HG02678 (cell line): ENCODE measurements around the gene TSEN15.
A peak's percentile ranks its signal among the peaks of the same experiment; 100 is the strongest.

Experiments used
- ATAC-seq: cut with Tn5 transposase; IDR thresholded peaks from one replicate; pipeline ENCODE4 v1.9.1; 2021; ENCODE audit warnings: mild to moderate bottlenecking, moderate library complexity; ENCODE audit not compliant: unreplicated experiment

The TSEN15 gene

GRCh38 chr1:184052194-184052559 is 647 bp downstream of the TSEN15 start:
- no peak for ATAC-seq

GRCh38 chr1:184052750-184053149 is 1.2 kb downstream of the TSEN15 start:
- no peak for ATAC-seq

GRCh38 chr1:184053881-184054280 is 2.4 kb downstream of the TSEN15 start:
- ATAC-seq = no peak

GRCh38 chr1:184056921-184057555 is 5.5 kb downstream of the TSEN15 start:
- ATAC-seq = no peak

DNA sequence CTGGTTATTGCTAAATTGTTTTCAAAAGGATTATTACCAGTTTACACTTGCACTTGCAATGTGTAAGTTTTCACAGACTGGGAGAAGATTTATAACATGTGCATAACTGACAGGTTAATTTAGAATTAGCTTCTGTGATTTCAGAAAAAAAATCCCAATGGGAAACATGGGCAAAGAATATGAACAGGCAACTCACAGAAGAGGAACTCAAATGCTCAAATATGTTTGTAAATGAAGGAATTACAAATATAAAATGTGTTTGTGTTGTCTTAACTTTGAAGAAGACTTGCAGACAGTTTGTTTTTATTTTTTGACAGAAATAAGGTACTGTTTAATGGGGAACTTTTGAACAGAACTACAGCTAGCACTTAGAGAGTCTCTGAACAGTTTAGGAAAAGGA is 8.4 kb downstream of the TSEN15 start:
- no peak for ATAC-seq

- no peak for ATAC-seq
Observed at GRCh38 chr1:184060316-184060715, 8.8 kb downstream of the TSEN15 start.

DNA sequence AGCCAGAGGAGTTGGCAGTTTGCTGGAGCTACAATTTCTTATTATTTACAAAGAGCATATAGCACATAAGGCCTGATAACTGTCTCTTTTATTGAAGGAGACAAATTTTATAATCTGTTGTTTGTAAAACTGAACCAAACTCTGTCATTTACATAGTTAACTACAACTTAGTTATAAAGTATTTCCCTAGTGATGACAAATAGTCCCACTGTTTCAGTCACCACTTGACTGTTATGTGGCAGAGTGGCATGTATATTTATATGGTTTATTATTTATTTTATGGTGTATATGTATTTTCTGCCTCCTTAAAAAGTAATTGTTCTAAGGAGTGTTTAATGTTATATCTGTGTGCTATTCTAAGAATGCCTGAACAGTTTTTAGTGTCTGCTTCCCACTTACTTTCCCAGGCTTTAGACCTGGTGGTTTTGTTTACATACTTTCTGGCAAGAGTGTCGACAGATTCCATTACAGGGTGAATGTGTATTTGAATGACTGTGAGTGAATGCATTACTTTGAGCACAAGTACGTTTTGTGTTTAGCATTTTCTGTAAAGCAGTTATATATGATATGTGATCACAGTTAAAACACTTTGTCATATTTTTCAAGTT is 10.0 kb downstream of the TSEN15 start:
- ATAC-seq = no peak

DNA sequence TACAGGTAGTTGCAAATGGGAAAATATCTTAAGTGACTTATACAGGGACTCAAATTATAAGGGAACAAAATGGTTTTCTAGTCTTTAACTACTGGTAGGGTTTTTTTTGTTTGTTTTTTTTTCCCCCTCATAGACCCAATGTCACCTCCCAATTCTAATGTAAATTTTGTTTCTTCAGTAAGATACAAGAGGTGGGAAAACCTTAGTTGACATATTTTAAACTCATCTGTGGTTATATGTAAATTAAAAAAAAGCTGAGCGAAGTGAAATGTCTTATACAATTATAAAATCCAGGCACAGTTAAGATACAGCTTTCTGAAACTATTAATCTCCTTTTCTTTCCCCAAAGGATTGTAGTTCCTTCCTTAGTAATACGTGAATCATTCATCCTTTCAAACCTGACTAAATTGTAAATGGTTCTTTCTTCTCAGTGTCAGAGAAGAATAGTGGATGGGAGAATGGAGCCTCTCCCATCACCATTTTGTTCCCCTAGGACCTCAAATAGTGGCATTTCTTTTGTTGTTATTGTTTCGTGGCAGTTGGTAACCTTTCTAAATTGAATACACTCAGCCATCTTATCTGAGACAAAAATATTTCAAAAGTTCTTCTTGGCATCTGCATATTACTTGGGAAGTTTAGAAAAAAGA is 11.2 kb downstream of the TSEN15 start:
- ATAC-seq = no peak

DNA sequence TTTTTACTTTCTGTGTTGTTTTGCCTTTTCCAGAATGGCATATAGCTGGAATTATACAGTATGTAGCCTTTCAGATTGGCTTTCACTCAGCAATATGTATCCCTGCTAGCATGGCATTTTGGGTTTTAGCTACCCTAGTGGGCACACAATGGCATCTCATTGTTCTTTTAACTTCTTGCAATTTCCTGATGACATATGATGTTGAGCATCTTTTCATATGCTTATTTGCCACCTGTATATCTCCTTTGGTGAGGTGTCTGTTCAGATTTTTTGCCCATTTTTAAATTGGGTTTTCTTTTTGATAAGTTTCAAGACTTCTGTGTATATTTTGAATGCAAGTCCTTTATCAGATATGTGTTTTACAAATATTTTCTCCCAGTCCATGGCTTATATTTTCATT is 14.0 kb downstream of the TSEN15 start:
- no peak for ATAC-seq

DNA sequence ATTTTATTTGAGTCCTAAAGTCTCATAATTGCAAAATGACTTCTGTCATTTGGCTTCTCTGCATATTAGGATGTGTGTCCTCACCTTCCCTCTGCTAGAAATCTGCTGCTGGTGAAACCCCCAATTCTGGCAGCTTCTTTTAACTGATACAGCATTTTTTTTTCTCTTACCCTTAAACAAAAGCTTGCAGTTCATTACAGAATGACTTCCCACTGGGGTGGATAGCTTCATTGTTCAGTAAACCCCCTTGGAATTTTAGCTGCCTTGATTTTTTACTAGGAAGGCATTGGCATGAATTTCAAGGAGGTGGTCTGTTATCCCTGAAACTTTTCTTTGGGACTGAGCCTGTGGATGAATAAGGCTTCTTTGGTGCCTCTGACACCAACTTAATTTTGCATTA is 16.8 kb downstream of the TSEN15 start:
- no peak for ATAC-seq

GRCh38 chr1:184069675-184070074 is 18.1 kb downstream of the TSEN15 start:
- ATAC-seq = no peak

DNA sequence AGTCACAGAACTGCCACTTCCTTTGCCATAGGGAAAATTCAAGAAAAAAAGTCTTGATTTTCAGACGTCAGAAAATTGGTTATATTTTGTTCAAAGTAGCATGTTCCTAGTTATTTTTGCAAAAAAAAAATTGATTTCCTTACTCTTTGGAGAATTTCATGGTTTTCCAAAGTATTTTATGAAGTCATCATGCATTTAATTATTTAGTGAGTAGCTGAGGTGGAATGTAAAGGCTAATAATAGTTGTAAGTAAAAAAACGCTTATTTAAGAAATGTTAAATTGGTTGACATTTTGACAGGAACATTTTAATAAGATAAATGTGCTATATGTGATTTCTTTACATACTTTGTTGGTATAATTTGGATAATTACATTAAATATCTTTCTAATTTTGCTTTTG is 20.8 kb downstream of the TSEN15 start:
- no peak for ATAC-seq

DNA sequence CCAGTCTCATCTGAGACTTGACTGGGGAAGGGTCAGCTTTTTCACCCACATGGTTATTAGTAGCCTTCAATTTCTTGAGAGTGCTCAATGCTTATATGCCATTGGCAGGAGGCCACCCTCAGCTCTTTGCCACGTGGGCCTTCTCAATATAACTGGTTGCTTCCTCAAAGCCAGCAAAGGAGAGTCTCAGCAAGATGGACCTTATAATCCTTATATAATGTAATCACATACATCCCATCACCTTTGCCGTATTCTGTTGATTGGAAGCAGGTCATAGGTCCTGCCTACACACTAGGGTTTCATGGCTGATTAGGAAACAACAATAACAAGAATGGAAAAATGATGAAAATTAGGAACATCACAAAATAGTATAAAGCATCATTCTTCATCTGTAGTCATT is 22.9 kb downstream of the TSEN15 start:
- ATAC-seq = no peak

DNA sequence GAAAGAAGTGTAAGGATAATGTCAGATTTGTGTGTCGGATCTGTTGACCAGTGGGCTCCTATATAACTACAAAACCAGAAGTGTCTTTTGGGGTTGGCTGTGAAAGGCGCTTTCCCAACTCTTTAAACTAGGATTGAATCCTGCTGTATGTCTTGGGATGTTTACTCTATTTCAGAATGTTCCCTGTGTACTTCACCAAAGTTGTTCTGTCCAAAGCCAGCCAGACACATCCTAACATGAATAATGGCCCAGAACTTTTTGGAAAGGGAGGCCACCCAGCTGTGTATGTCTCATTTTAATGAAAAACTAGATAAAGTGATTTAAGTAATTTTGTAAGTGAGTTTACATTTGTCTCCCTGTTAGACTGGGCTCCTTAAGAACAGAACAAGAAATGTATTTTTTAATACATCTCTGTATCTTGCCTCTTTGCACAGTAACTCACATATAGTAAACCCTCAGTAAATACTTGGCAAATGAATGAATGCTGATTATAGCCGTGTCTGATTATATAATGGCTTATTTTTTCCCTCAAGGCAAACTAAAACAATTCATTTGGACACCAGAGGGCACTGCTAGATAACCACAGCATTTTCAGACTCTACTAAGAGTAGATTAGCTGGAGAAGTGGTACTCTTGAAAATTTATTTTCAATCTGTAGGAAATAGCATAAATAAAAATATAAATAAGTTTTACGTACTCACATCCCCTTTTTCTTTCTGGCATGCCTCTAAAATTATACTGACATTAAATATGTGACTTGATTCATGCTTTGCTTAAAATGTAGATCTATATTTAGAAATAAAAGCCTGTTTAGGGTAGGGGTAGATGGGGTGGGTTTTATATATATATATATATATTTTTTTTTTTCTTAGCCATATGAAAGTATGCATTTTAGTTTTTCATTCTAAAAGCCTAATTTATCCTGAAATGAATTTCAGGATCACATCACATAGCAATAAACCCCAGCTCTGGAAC is 23.8 kb downstream of the TSEN15 start:
- peak; percentile 50 for ATAC-seq

- ATAC-seq = no peak
Observed at GRCh38 chr1:184078564-184079249, 27.2 kb downstream of the TSEN15 start.

DNA sequence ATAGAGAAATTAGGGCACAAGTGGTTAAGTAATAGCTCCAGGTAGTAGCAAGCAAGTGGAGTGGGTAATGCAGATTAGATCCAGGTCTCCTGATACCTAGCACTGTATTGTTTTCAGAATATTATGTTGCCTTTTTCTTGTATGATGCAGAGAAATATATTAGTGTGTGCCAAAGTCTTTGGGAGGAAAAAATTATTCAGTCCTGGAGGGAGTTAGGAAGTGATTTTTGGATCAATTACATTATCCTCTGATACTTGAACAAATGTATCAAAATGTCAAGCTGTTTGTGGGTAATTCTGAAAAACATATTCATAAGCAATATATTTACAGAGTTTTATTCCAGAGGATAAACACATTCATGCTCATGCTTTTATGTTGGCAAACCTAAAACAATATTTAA is 28.8 kb downstream of the TSEN15 start:
- no peak for ATAC-seq

GRCh38 chr1:184082541-184083415 is 31.2 kb downstream of the TSEN15 start:
- no peak for ATAC-seq

DNA sequence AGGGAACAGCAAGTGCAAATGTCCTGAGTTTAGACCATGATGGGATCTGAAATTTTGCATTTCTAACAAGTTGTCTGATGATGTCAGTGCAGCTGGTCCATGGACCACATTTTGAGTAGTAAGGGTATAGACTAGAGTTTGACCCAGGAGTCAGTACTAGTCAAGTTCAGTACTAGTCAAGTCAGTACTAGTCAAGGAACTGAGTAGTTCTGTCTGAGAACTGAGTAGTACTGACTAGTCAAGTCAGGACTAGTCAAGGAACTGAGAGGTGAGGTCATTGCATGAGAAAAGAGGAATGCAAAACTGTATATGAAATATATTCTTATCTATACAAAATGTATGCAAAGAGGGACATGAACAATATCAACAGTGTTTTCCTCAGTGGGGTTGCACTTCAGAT is 34.1 kb downstream of the TSEN15 start:
- ATAC-seq = no peak

- no peak for ATAC-seq
Observed at GRCh38 chr1:184088037-184088436, 36.5 kb downstream of the TSEN15 start.

- ATAC-seq = no peak
Observed at GRCh38 chr1:184093071-184093470, 41.5 kb downstream of the TSEN15 start.
